Astrocyte (in vitro differentiated cells and primary cell): ENCODE data around the gene PNPLA1. TPM values are rescaled to one million over a fixed set of nuclear protein-coding genes. Genes with fewer than 3 reads are reported as not detected.

Experiments
- DNase-seq: peaks from one replicate; pipeline ENCODE4 v3.0.0-alpha.2; 2010; ENCODE audit warnings: low read depth
- FAIRE-seq: peaks from 2 replicates; lab custom pipeline; 2011; peaks lifted over from hg19 to GRCh38; lab: Jason Lieb, UNC
- H2AFZ ChIP-seq: 2 replicates; pipeline ENCODE4 v1.6.0; 2012; ENCODE audit warnings: low read depth, low read length, inconsistent platforms
- H3K27ac ChIP-seq: 2 replicates; pipeline ENCODE4 v1.5.1; 2011; ENCODE audit warnings: low read depth, low read length, inconsistent platforms
- H3K27me3 ChIP-seq: 2 replicates; pipeline ENCODE4 v1.6.0; 2011; ENCODE audit warnings: low read length, inconsistent platforms; ENCODE audit not compliant: insufficient read depth
- H3K36me3 ChIP-seq: 2 replicates; pipeline ENCODE4 v1.5.1; 2011; ENCODE audit warnings: low read length, inconsistent platforms; ENCODE audit not compliant: insufficient read depth
- H3K4me1 ChIP-seq: 2 replicates; pipeline ENCODE4 v1.5.1; 2011; ENCODE audit warnings: low read length, inconsistent platforms; ENCODE audit not compliant: insufficient read depth
- H3K4me2 ChIP-seq: 2 replicates; pipeline ENCODE4 v1.6.0; 2012; ENCODE audit warnings: low read length, inconsistent platforms
- H3K4me3 ChIP-seq: 2 replicates; pipeline ENCODE4 v1.5.1; 2011; ENCODE audit warnings: low read depth, mild to moderate bottlenecking, low read length, inconsistent platforms; ENCODE audit not compliant: insufficient read depth
- H3K79me2 ChIP-seq: 2 replicates; pipeline ENCODE4 v1.6.0; 2012; ENCODE audit warnings: mild to moderate bottlenecking, low read length, inconsistent platforms; ENCODE audit not compliant: insufficient read depth
- H3K9ac ChIP-seq: 2 replicates; pipeline ENCODE4 v1.6.0; 2012; ENCODE audit warnings: mild to moderate bottlenecking, low read length, inconsistent platforms
- H3K9me3 ChIP-seq: 2 replicates; pipeline ENCODE4 v1.5.1; 2012; ENCODE audit warnings: low read depth, mild to moderate bottlenecking, low read length, inconsistent platforms; ENCODE audit not compliant: insufficient read depth
- H4K20me1 ChIP-seq: 2 replicates; pipeline ENCODE4 v1.6.0; 2012; ENCODE audit warnings: low read length, inconsistent platforms; ENCODE audit not compliant: insufficient read depth
- H3K27ac Mint-ChIP-seq: one replicate; pipeline ENCODE4 v1.8.0; 2021; ENCODE audit warnings: mild to moderate bottlenecking, mixed read lengths; ENCODE audit not compliant: unreplicated experiment
- H3K27me3 Mint-ChIP-seq: one replicate; pipeline ENCODE4 v1.8.0; 2021; ENCODE audit warnings: low read depth, mixed read lengths; ENCODE audit not compliant: unreplicated experiment
- H3K36me3 Mint-ChIP-seq: one replicate; pipeline ENCODE4 v1.8.0; 2021; ENCODE audit warnings: low read depth, mixed read lengths; ENCODE audit not compliant: unreplicated experiment
- H3K4me1 Mint-ChIP-seq: one replicate; pipeline ENCODE4 v1.8.0; 2021; ENCODE audit warnings: low read depth, mixed read lengths; ENCODE audit not compliant: unreplicated experiment
- H3K4me3 Mint-ChIP-seq: one replicate; pipeline ENCODE4 v1.8.0; 2021; ENCODE audit warnings: mild to moderate bottlenecking, moderate library complexity, mixed read lengths; ENCODE audit not compliant: unreplicated experiment
- H3K9me3 Mint-ChIP-seq: one replicate; pipeline ENCODE4 v1.8.0; 2021; ENCODE audit warnings: mild to moderate bottlenecking, mixed read lengths; ENCODE audit not compliant: unreplicated experiment
- CTCF ChIP-seq: IDR thresholded peaks from 2 replicates; pipeline ENCODE4 v1.5.1; 2011; ENCODE audit warnings: low read depth, mild to moderate bottlenecking, inconsistent platforms, low read length, moderate library complexity; ENCODE audit not compliant: insufficient read depth
- EZH2 ChIP-seq: IDR thresholded peaks from 2 replicates; pipeline ENCODE4 v1.6.1; 2012; ENCODE audit warnings: mild to moderate bottlenecking, low read length, inconsistent platforms; ENCODE audit not compliant: insufficient read depth
- total RNA-seq: library from RNA; stranded (reverse); gene quantifications from 2 replicates; pipeline ENCODE4 v1.2.1, GENCODE V29; 2021

Gene PNPLA1
- total RNA-seq, 1 donor from 2014 or later = not detected

- H3K4me3 Mint-ChIP-seq = no peak overlapping the region
- H3K36me3 ChIP-seq = no peaks in the 10 kb centered on the region
- no peak overlapping the region for H3K27ac ChIP-seq
- TF ChIP-seq EZH2 = no peak
- no peak for TF ChIP-seq CTCF
- peaks cover 15% of the 10 kb centered on the region for H3K4me1 Mint-ChIP-seq
- H3K4me1 ChIP-seq = no peaks in the 10 kb centered on the region
- no peak overlapping the region for H3K27ac Mint-ChIP-seq
- H2AFZ ChIP-seq = no peak overlapping the region
- peaks cover 10% of the 10 kb centered on the region for H3K9me3 Mint-ChIP-seq
- H3K27me3 Mint-ChIP-seq = peaks cover 20% of the 10 kb centered on the region
- H3K9me3 ChIP-seq = no peaks in the 10 kb centered on the region
- H3K4me2 ChIP-seq = no peak overlapping the region
- DNase-seq (no peak), FAIRE-seq (no peak)
- H3K27me3 ChIP-seq = peaks cover 12% of the 10 kb centered on the region
- no peaks in the 10 kb centered on the region for H4K20me1 ChIP-seq
- H3K36me3 Mint-ChIP-seq = no peaks in the 10 kb centered on the region
- no peak overlapping the region for H3K9ac ChIP-seq
- H3K4me3 ChIP-seq = no peak overlapping the region
- no peaks in the 10 kb centered on the region for H3K79me2 ChIP-seq
Observed at GRCh38 chr6:36267731-36268477, 2.0 kb upstream of the PNPLA1 start.

GRCh38 chr6:36268478-36269275 lies 1.2 kb upstream of the PNPLA1 start:
- peak; percentile 16 for DNase-seq

More at GRCh38 chr6:36268478-36269275, 1.2 kb upstream of the PNPLA1 start:
- H3K36me3 Mint-ChIP-seq = no peaks in the 10 kb centered on the region
- Histone ChIP-seq H3K9me3 (no peaks in the 10 kb centered on the region), H4K20me1 (no peaks in the 10 kb centered on the region), H3K9ac (no peak overlapping the region), H3K27me3 (peaks cover 17% of the 10 kb centered on the region), H3K36me3 (no peaks in the 10 kb centered on the region), H3K4me3 (no peak overlapping the region), H3K4me2 (no peak overlapping the region), H3K4me1 (no peaks in the 10 kb centered on the region), H3K27ac (no peak overlapping the region), H2AFZ (no peak overlapping the region), H3K79me2 (no peaks in the 10 kb centered on the region)
- peaks cover 21% of the 10 kb centered on the region for H3K27me3 Mint-ChIP-seq
- TF ChIP-seq CTCF (no peak), EZH2 (no peak)
- peaks cover 15% of the 10 kb centered on the region for H3K4me1 Mint-ChIP-seq
- peak overlapping the region; percentile 34 for H3K27ac Mint-ChIP-seq
- H3K4me3 Mint-ChIP-seq = no peak overlapping the region
- no peak for FAIRE-seq
- peaks cover 10% of the 10 kb centered on the region for H3K9me3 Mint-ChIP-seq
